Measurements from ENCODE around the gene NIBAN1.

The NIBAN1 gene

DNA sequence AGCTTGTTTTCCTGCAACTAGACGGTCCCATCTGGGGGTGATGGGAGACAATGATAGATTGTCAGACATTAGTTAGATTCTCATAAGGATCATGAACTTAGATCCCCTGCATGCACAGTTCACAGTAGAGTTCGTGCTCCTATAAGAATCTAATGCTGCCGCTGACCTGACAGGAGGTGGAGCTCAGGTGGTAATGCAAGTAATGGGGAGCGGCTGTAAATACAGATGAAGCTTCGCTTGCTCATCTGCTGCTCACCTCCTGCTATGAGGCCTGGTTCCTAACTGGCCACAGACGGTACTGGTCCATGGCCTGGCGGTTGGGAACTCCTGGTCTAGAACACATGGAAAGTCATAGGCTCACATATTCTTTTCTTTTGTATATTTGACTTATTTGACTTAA is 42.0 kb downstream of the NIBAN1 start:
- no peak overlapping the region for H3K27ac ChIP-seq
- no peaks in the 10 kb centered on the region for H3K27me3 ChIP-seq (ENCODE audit: insufficient read depth, low read depth, severe bottlenecking)
- H3K4me3 ChIP-seq (ENCODE audit: low read depth, low read length), result no peak overlapping the region
- no peaks in the 10 kb centered on the region for H3K9me3 ChIP-seq (ENCODE audit: severe bottlenecking)
- TF ChIP-seq, protein P1, sequence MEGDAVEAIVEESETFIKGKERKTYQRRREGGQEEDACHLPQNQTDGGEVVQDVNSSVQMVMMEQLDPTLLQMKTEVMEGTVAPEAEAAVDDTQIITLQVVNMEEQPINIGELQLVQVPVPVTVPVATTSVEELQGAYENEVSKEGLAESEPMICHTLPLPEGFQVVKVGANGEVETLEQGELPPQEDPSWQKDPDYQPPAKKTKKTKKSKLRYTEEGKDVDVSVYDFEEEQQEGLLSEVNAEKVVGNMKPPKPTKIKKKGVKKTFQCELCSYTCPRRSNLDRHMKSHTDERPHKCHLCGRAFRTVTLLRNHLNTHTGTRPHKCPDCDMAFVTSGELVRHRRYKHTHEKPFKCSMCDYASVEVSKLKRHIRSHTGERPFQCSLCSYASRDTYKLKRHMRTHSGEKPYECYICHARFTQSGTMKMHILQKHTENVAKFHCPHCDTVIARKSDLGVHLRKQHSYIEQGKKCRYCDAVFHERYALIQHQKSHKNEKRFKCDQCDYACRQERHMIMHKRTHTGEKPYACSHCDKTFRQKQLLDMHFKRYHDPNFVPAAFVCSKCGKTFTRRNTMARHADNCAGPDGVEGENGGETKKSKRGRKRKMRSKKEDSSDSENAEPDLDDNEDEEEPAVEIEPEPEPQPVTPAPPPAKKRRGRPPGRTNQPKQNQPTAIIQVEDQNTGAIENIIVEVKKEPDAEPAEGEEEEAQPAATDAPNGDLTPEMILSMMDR (IDR thresholded peaks at IDR 0.05; ENCODE audit: low read depth, low read length), result no peak
- DNase-seq, result no peak
- no peaks in the 10 kb centered on the region for H3K36me3 ChIP-seq

- TF ChIP-seq, protein P1 (IDR thresholded peaks at IDR 0.05; ENCODE audit: low read depth, low read length), result no peak
- Histone ChIP-seq H3K27me3 (ENCODE audit: insufficient read depth, low read depth, severe bottlenecking) (no peaks in the 10 kb centered on the region), H3K36me3 (no peaks in the 10 kb centered on the region), H3K9me3 (ENCODE audit: severe bottlenecking) (no peaks in the 10 kb centered on the region), H3K27ac (no peak overlapping the region), H3K4me3 (ENCODE audit: low read depth, low read length) (no peak overlapping the region)
- no peak for DNase-seq
Measured at GRCh38 chr1:184931566-184931965, 42.7 kb downstream of the NIBAN1 start.

GRCh38 chr1:184930645-184931044 is 43.7 kb downstream of the NIBAN1 start:
- no peak overlapping the region for H3K4me3 ChIP-seq (ENCODE audit: low read depth, low read length)
- TF ChIP-seq, protein P1 (IDR thresholded peaks at IDR 0.05; ENCODE audit: low read depth, low read length), result no peak
- H3K27ac ChIP-seq, result no peak overlapping the region
- no peak for DNase-seq
- H3K36me3 ChIP-seq, result no peaks in the 10 kb centered on the region
- H3K27me3 ChIP-seq (ENCODE audit: insufficient read depth, low read depth, severe bottlenecking), result no peaks in the 10 kb centered on the region
- H3K9me3 ChIP-seq (ENCODE audit: severe bottlenecking), result no peaks in the 10 kb centered on the region

DNA sequence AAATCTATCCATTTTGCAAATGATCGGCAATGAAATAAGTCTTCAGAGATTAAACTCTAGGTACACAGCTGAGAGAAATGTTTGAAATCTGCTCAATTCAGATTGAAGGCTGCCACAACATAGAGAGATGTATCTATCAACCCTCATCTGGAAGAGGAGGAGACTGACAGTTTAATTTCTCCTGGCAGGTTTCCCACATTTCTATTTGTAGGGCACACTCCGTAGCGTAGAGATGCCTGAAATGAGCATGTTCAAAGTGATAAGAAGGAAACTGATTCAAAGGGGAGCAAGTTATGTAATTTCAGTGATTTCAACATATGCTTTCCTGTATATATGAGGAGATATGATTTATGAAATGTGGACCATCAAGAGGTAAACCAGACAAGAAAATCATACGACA is 44.1 kb downstream of the NIBAN1 start:
- no peak for DNase-seq
- Histone ChIP-seq H3K27ac (no peak overlapping the region), H3K9me3 (ENCODE audit: severe bottlenecking) (no peaks in the 10 kb centered on the region), H3K27me3 (ENCODE audit: insufficient read depth, low read depth, severe bottlenecking) (no peaks in the 10 kb centered on the region), H3K36me3 (no peaks in the 10 kb centered on the region), H3K4me3 (ENCODE audit: low read depth, low read length) (no peak overlapping the region)
- TF ChIP-seq, protein P1 (IDR thresholded peaks at IDR 0.05; ENCODE audit: low read depth, low read length), result no peak

DNA sequence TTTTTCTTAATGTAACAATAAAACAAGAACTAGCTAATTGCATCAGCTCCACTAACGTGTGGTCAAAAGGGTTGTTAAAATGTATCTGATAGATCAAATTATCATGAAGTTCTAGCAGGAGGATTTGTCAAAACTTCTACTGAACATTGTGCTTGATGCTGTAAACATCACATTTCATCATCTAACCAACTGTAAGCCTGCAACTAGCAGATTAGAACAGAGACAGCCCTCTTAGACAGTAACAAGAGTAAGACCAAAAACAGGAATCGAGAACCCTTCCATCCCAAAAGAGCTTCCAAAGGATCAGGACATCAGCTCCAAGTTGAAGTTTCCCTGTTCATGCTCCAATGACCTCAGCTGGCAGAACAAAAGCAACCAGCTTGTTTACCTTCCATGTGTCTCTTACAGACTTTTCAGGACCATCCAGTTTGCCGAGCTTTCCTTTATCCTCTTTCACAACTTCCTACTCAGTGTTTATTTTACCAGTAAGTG is 44.6 kb downstream of the NIBAN1 start:
- TF ChIP-seq, protein P1 (IDR thresholded peaks at IDR 0.05; ENCODE audit: low read depth, low read length), result no peak
- no peaks in the 10 kb centered on the region for H3K36me3 ChIP-seq
- H3K27ac ChIP-seq, result no peak overlapping the region
- H3K27me3 ChIP-seq (ENCODE audit: insufficient read depth, low read depth, severe bottlenecking), result no peaks in the 10 kb centered on the region
- no peaks in the 10 kb centered on the region for H3K9me3 ChIP-seq (ENCODE audit: severe bottlenecking)
- DNase-seq, result no peak
- H3K4me3 ChIP-seq (ENCODE audit: low read depth, low read length), result no peak overlapping the region

GRCh38 chr1:184928394-184928793 is 45.9 kb downstream of the NIBAN1 start:
- Histone ChIP-seq H3K9me3 (ENCODE audit: severe bottlenecking) (no peaks in the 10 kb centered on the region), H3K27ac (no peak overlapping the region), H3K4me3 (ENCODE audit: low read depth, low read length) (no peak overlapping the region), H3K36me3 (no peaks in the 10 kb centered on the region), H3K27me3 (ENCODE audit: insufficient read depth, low read depth, severe bottlenecking) (no peaks in the 10 kb centered on the region)
- DNase-seq, result no peak
- TF ChIP-seq, protein P1 (IDR thresholded peaks at IDR 0.05; ENCODE audit: low read depth, low read length), result no peak

Measured in WERI-Rb-1 (cell line).